NCI-H524 (cell line): ENCODE results near the gene NYNRIN.

Experiments
- DNase-seq, 2 experiments: peaks; one replicate each; lab custom pipeline; 2025; lab: John Stamatoyannopoulos, UW

Gene NYNRIN

GRCh38 chr14:24415421-24416253 is 16.8 kb downstream of the NYNRIN start:
- DNase-seq: no peak

GRCh38 chr14:24416254-24416931 is 17.6 kb downstream of the NYNRIN start:
- DNase-seq: no peak

- no peak for DNase-seq
Observed at GRCh38 chr14:24416932-24417619, 18.3 kb downstream of the NYNRIN start.

GRCh38 chr14:24417832-24418491 is 19.2 kb downstream of the NYNRIN start:
- no peak for DNase-seq

GRCh38 chr14:24418492-24418873 is 19.7 kb downstream of the NYNRIN start:
- no peak for DNase-seq

GRCh38 chr14:24422261-24422660 is 23.5 kb downstream of the NYNRIN start:
- no peak for DNase-seq

GRCh38 chr14:24422694-24423601 is 24.1 kb downstream of the NYNRIN start:
- DNase-seq: no peak

GRCh38 chr14:24425704-24426103 is 26.9 kb downstream of the NYNRIN start:
- DNase-seq: no peak

- no peak for DNase-seq
Observed at GRCh38 chr14:24426150-24426911, 27.5 kb downstream of the NYNRIN start.

GRCh38 chr14:24426912-24427536 is 28.2 kb downstream of the NYNRIN start:
- no peak for DNase-seq

- DNase-seq: no peak
Observed at GRCh38 chr14:24427537-24428508, 29.0 kb downstream of the NYNRIN start.

GRCh38 chr14:24428628-24429394 is 30.0 kb downstream of the NYNRIN start:
- peak in 1 of 2 experiments; percentile 34 for DNase-seq

GRCh38 chr14:24429395-24430142 is 30.8 kb downstream of the NYNRIN start, which contains the start of the genes CBLN3 and KHNYN:
Gene CBLN3 (minus strand): TSS chr14:24429668. CDS start chr14:24429054, 614 bp downstream.
Gene KHNYN (plus strand): TSS chr14:24429954. CDS start chr14:24430731, 777 bp downstream.
- peak; percentile 60 to 82 for DNase-seq

GRCh38 chr14:24430143-24430681 is 31.4 kb downstream of the NYNRIN start:
- peak in 1 of 2 experiments; percentile 75 for DNase-seq

- no peak for DNase-seq
Observed at GRCh38 chr14:24430682-24431568, 32.1 kb downstream of the NYNRIN start.
